ENCODE data around the gene FAM120B. TPM values are rescaled to one million over a fixed set of nuclear protein-coding genes. Genes with fewer than 3 reads are reported as not detected.

The FAM120B gene
- total and polyA plus RNA-seq, 2 of the 4 experiments (the other 2 are of a cell fraction): 15.3 to 28.0 TPM

GRCh38 chr6:170296746-170297575 is 9.6 kb upstream of the FAM120B start:
- no peak overlapping the region for H2BK5ac ChIP-seq (ENCODE audit: low read depth, low read length, poor library complexity, severe bottlenecking)
- H4K20me1 ChIP-seq (ENCODE audit: insufficient read depth, low read length): no peaks in the 10 kb centered on the region; the same call in 1 of the 2 replicates
- no peak overlapping the region for H3K27ac ChIP-seq (ENCODE audit: insufficient read depth, low read length)
- no peak overlapping the region for H2AK9ac ChIP-seq (replicated peaks; ENCODE audit: low read depth, low read length, poor library complexity)
- no peaks in the 10 kb centered on the region for H3K36me3 ChIP-seq (ENCODE audit: control insufficient read depth, insufficient read depth, low read length)
- WGBS, 2 experiments (ENCODE audit: extremely low coverage in 2 of 2, insufficient read length in 1 of 2): 23% methylated on average over 20 of the region's 67 CpGs; no CpG with 5 or more reads in 1 of the 2 experiments
- intact Hi-C loops (cut with micrococcal nuclease): loop anchor here (10.0 kb wide), 1 partner anchor 462 kb away; no protein-coding TSS in a partner anchor
- ChIA-PET CTCF (no interaction called here), POLR2A (ENCODE audit: unreplicated experiment) (no interaction called here)
- H3K79me1 ChIP-seq (ENCODE audit: low read depth in 1 of 2, low read length in 2 of 2): no peaks in the 10 kb centered on the region
- H3K4me1 ChIP-seq (ENCODE audit: control insufficient read depth, insufficient read depth, low read length): peaks cover 4% of the 10 kb centered on the region; the same call in 1 of the 2 replicates
- peaks cover 68% of the 10 kb centered on the region for H3K27me3 ChIP-seq (ENCODE audit: control insufficient read depth, insufficient read depth, low read length)
- H4K5ac ChIP-seq (ENCODE audit: low read depth, low read length): no peak overlapping the region
- in situ Hi-C loops (cut with MboI; ENCODE audit: low sequenced_read_pairs): no loop called here
- H2AFZ ChIP-seq (replicated peaks; ENCODE audit: low read length, poor library complexity): peak overlapping the region; percentile 51
- no peak overlapping the region for H2BK15ac ChIP-seq (ENCODE audit: low read depth, low read length)
- no peak for TF ChIP-seq SMC3 (IDR thresholded peaks at IDR 0.05; ENCODE audit: low read depth, low read length)
- TF ChIP-seq RCOR1 (IDR thresholded peaks at IDR 0.05; ENCODE audit: insufficient replicate concordance, low read length): no peak
- DNase-seq (no peak), ATAC-seq (ENCODE audit: low read depth) (no peak)
- no peak overlapping the region for H3K4me2 ChIP-seq (ENCODE audit: low read depth, low read length)
- no peak overlapping the region for H2AK5ac ChIP-seq (ENCODE audit: low read depth, low read length)
- H2BK120ac ChIP-seq (ENCODE audit: low read depth, low read length): no peak overlapping the region
- no peak overlapping the region for H3K4me3 ChIP-seq (ENCODE audit: insufficient read depth, low read depth, low read length)
- no peak overlapping the region for H4K8ac ChIP-seq (ENCODE audit: low read depth in 2 of 2, low read length in 2 of 2)
- H3K18ac ChIP-seq (ENCODE audit: low read depth, low read length): no peak overlapping the region
- H4K91ac ChIP-seq (ENCODE audit: insufficient read depth, low read depth, low read length): no peak overlapping the region
- H3K9ac ChIP-seq (ENCODE audit: low read depth, low read length): no peak overlapping the region
- H3K14ac ChIP-seq (replicated peaks; ENCODE audit: low read depth, low read length): no peak overlapping the region
- H3K4ac ChIP-seq (ENCODE audit: low read depth, low read length): no peak overlapping the region
- no peak overlapping the region for H3K23ac ChIP-seq (ENCODE audit: low read depth, low read length)
- H3K9me1 ChIP-seq (ENCODE audit: insufficient read depth, low read length): peaks cover 7% of the 10 kb centered on the region; the same call in 1 of the 2 replicates
- dilution Hi-C loops (cut with HindIII; ENCODE audit: low sequenced_read_pairs, unreplicated experiment): no loop called here
- H3K56ac ChIP-seq (ENCODE audit: extremely low read depth, insufficient read depth, low read length): no peak overlapping the region
- H2BK20ac ChIP-seq (ENCODE audit: low read depth, low read length): no peak overlapping the region
- no TSS peak for BruUV-seq (replicated peaks)
- peaks cover 11% of the 10 kb centered on the region; the same call in 1 of the 2 replicates for H3K9me3 ChIP-seq (ENCODE audit: control insufficient read depth, insufficient read depth, low read length)
